Hematopoietic multipotent progenitor cell treated with erythropoietin and hydrocortisone succinate and interleukin-3 and kit ligand, for 17 days (in vitro differentiated cells): ENCODE results near the gene HDGFL3.
"Not testable (repeated sequence)": the region's sequence is repeated elsewhere in the genome, so short reads cannot be mapped to it uniquely, and the experiment has no call there.

Experiments used
- DNase-seq: peaks from one replicate; pipeline ENCODE4 v3.0.0-alpha.2; 2015; ENCODE audit warnings: low spot score

The HDGFL3 gene

DNA sequence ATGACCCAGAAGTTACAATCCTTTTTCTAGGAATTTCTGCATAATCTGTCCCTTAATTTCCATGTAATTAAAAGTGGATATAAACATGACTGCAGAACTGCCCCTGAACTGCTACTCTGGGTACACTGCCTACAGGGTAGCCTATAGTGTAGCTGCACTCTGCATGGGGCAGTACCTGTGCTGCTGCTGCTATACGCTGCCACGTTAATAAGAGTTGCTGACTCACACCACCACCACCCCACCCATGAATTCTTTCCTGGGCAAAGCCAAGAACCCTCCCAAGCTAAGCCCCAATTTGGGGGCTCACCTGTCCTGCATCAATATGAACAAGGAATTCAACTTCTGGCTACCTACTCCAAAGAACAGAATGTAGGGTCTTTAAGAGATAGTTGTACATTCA lies 13.9 kb downstream of the HDGFL3 start:
- no peak for DNase-seq

DNA sequence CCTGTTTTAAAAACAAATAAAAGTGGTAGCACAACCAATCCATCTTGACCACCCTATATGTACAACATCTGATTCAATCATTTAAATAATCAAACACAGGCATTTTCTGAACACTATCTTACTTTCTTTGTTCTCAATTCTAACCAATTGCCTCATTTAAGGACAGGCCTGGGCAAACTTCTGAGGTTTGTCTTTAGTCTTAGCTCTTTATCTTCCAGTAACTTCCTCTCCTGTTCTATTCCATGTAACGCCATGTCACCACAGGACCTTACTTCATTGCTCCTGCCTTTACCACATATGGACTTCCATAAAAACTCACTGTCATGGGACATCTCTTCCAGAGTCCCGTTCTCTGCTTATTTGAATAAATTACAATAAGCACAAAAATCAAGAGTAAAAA lies 14.9 kb downstream of the HDGFL3 start:
- no peak for DNase-seq

DNA sequence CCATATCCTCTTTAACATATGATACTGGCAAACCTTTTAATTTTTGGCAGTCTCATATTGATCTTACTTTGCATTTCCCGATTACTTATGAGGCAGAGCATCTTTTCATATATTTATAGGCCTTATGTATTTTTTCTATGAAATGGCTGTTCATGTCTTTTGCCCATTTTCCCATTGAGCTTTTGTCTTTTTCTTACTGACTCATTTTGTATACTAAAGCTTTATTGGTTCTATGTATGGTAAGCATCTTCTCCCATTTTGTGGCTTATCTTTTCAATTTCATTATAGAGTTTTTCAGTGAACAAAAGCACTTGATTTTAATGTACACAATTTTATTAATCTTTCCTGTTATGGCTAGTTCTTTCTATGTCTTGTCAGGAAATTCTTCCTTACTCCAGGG lies 17.2 kb downstream of the HDGFL3 start:
- no peak for DNase-seq

DNA sequence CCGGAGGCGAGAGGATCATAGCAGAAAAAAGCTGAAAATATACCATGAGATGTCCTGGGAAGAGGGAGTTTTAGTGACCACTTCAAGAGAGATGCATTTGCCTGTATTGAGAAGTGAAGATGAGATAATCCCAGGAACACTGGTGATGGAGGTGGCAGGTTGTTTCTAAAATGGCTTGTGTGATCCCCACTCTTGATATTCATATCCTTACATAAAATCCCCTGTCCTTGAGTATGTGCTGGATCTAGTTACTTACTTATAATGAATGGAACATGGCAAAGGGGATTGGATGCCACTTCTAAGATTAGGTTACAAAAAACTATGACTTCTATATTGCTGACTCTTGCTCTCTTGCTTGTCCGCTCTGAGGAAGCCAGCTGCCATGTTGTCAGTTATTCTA lies 22.1 kb downstream of the HDGFL3 start:
- DNase-seq, result no peak

DNA sequence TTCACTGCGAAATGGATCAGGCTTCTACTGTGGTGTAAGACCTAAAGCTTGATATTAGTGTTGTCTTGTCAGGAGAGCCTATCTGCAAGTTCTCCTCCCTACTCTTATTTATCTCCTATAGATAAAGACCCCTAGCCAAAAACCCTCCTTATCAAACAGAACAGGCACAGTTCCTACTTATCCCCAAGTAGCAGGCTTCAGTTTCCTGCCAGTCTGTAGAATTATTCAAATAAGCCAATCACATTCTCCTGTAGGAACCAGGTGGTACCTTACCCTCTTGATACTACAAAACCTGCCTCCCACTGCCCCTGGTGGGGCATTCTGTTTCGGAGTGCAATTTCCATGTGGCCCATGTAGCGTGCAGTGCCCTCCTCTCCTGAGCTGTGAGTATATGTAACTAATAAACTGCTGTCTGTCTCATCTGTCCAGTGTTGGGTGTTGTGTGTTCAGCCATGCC lies 28.7 kb downstream of the HDGFL3 start:
- DNase-seq, result peak; percentile 40

DNA sequence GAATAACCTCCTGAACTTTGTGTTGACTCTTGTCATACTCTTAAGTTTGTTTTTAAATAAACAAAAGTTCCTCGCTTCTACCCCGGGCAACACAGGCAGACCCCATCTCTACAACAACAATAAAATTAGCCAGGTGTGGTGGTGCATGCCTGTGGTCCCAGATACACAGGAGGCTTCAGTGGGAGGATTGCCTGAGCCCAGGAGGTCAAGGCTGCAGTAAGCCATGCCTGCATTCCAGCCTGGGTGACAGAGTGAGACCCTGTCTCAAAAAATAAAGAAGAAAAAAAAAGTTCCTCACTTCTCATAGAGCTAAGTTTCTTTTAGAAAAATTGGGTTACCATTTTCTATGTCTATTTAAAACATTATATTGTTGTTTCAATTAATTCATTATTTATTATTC lies 29.2 kb downstream of the HDGFL3 start:
- DNase-seq, result no peak

DNA sequence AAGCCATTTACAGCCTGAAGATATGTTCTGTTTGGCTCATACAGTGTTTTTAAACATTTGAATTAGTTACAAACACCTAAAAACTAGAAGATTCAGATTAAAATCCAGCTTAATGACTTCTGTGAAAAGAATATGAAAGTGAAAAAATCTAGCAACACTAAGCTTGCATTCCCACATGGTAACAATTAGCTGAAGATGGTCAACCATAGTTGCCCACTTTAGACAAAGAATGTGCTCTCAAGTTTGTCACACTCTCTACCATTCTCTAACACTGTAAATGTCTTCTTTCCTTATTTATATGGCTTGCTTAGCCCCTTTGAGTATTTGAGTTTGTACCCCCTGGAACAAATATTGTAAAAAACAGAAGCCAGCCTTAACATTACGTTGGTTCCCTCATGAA lies 32.7 kb downstream of the HDGFL3 start:
- no peak for DNase-seq

DNA sequence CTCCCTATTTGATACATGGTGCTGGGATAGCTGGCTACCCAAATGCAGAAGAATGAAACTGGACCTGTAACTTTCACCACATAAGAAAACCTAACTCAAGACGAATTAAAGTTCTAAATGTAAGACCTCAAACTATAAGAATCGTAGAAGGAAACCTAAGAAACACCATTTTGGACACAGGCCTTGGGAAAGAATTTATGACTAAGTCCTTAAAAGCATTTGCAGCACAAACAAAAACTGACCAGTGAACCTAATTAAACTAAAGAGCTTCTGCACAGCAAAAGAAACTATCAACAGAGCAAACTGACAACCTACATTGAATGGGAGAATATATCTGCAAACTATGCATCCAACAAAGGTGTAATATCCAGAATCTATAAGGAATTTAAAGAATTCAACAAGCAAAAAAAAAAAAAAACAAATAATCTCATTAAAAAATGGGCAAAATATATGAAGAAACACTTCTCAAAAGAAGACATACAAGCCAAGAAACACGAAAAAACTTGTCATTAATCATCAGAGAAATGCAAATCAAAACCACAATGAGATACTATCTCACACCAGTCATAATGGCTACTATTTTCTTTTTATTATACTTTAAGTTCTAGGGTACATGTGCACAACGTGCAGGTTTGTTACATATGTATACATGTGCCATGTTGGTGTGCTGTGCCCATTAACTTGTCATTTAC lies 37.0 kb downstream of the HDGFL3 start:
- no peak for DNase-seq

DNA sequence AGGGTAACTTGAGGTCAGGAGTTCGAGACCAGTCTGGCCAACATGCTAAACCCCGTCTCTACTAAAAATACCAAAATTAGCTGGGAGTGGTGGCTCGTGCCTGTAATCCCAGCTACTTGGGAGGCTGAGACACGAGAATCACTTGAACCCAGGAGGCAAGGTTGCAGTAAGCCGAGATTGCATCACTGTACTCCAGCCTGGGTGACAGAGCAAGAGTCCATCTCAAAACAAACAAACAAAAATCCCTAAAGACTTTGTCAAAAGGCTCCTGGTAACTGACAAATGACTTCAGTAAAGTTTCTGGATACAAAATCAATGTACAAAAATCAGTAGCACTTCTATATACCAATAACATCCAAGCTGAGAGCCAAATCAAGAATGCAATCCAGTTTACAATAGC lies 38.0 kb downstream of the HDGFL3 start:
- not testable (repeated sequence) for DNase-seq

DNA sequence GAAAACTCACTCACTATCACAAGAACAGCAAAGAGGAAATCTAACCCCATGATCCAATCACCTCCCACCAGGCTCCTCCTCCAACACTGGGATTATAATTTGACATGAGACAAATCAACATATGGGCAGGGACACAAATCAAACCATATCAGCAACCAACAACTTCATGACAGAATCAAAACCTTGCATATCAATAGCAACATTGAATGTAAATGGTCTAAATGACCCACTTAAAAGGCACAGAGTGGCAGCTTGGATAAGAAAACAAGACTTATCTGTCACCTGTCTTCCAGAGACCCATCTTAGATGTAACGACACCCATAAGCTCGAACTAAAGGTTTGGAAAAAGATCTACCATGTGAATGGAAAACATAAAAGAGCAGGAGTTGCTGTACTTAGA lies 40.8 kb downstream of the HDGFL3 start:
- no peak for DNase-seq

DNA sequence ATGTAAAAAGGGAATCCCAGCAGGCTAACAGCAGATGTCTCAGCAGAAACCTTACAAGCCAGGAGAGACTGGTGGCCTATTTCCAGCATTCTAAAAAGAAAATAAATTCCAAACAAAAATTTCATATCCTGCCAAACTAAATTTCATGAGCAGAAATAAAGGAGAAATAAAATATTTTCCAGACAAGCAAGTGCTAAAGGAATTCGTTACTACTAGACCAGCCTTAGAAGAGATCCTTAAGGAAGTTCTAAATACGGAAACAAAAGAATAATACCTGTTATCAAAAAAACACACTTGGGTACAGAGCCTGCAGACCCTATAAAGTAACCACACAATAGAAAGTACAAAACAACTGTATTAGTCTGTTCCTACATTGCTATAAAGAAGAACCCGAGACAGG lies 41.4 kb downstream of the HDGFL3 start:
- DNase-seq, result no peak

DNA sequence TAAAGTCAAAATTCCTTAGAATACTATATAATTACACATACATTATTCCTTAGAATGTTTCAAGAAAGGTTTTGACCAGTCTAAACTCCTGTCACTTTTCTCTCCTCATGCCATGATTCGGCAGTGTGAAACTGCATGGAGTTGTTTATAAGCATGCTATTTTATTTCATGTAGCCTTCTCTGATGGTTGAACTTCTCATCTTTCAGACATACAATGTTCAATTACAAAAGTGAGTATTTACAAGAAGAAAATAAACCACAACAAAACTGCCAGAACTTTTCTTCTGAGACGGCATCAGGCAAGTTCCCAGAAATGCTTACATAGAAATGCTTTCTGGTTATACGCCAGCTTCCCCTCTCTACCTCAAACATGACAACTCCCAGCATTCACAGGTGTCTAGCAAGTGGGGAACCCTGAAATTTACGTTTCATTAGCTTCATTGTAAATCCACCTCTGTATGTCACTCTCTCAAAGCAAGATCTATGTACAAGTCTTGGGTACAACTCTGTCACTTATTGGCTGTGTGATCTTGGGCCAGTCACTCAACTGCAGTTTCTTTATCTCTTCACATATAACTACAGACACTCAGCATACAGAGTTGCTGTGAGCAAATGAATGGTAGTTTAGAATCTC lies 42.7 kb downstream of the HDGFL3 start:
- DNase-seq, result peak; percentile 12

DNA sequence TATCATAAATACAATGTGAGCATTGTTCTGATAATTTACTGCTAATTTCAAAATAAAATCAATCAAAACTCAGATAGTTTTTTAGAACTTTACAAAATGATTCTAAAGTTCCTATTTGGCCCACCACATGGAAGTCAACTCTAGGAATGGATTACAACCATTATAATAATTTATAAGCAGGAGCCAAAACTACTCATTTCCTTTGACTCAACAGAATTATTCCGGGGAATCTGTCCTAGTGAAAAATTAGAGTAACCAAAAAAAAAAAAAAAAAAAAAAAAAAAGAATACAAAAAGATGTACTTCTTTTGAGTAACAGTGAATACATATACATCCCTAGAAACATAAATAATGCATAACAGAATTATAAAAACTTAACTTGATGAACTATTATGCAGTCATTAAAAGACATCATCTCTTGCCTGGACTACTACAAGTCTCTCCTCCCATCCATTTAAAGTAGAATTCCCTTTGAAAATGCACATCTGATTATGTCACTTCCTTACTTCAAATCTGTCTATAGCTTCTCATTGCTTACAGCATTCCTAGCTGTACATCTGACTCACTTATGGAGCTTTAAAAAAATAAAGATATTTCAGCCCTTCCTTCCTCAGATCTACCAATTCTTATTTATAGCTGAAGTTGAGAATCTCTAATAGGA lies 43.4 kb downstream of the HDGFL3 start:
- no peak for DNase-seq

DNA sequence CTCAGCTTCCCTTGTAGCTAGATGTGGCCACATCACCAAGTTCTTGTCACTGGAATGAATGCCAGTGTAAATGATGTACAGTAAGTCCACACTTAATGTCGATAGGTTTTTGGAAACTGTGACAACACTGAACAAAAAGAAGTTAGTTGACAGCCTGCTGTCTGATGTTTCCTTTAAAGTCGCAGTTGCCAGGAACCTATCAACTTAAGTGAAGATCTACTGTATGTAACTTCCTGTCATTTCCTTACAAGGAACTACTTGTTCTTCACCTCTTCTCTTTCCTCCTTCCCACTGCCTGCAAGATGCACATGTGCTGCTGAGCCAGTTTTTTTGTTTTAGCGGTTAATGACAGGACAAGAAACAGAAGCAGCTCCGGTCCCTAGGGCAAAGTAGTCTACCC lies 44.6 kb downstream of the HDGFL3 start:
- DNase-seq, result no peak

DNA sequence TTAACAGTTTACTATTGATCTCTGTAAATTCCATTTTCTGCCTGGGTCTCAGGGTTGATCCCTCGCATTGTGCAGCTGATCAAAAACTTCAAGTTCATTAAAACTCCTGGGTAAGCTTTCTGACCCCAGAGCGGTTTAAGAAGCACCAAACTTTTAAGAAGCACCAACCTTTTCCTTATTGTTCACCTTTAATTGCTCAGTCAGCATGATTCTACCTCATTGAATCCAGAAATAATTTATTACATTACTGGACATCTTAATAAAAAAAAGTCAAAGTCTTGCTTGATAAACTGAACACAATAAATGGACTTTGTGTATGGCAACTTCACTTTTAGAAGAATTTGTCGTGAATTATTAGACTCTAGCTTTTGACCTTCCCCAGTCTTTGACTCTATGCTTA lies 46.9 kb downstream of the HDGFL3 start:
- no peak for DNase-seq

DNA sequence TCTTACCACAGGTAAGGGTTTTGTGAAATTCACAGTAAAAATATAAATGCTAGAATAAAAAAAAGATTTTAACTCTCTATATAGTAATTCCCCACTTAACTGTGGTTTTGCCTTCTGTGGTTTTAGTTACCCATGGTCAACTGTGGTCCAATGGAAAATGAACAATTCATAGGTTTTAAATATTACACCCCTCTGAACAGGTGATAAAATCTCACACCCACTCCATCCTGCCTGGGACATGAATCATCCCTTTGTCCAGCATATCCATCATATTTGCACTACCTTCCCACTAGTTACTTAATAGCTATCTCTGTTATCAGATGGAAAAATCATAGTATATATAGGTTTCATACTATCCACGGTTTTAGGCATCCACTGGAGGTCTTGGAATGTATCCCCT lies 49.2 kb downstream of the HDGFL3 start:
- DNase-seq, result no peak

DNA sequence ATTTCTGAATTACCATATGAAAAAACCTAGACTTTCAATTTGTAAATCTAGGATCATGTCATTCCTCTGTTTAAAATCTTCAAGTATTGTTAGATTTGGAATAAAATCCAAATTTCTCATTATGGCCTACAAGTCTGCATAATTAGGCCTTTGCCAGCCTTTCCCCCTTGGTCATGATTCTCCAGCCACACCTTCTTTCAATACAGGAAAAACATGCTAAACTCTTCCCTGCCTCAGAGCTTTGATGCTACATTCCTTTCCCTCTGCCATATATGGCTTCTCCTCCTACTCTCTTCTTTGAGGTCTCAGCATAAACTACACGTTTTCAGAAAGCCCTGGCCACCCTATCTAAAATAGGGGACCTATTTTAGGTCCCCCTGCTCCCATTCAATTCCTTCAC lies 51.7 kb downstream of the HDGFL3 start:
- DNase-seq, result no peak

DNA sequence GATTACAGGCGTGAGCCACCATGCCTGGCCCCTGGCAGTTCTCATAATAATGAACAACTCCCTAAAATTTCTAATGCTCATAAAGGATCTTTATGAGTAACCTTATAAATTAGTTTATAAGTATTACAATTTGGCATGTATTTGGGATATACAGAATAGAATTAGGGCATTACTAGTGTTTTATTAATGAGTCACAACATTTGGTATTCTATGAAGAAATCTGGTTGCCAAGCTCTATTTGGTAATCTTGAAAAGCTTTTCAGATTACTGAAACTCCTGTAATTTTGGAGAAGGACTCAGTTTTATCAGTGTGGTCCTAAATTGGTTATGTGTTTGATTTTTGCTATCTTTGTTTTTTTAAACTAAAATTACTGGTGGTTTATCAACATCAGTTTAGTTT lies 54.3 kb downstream of the HDGFL3 start:
- DNase-seq, result no peak

DNA sequence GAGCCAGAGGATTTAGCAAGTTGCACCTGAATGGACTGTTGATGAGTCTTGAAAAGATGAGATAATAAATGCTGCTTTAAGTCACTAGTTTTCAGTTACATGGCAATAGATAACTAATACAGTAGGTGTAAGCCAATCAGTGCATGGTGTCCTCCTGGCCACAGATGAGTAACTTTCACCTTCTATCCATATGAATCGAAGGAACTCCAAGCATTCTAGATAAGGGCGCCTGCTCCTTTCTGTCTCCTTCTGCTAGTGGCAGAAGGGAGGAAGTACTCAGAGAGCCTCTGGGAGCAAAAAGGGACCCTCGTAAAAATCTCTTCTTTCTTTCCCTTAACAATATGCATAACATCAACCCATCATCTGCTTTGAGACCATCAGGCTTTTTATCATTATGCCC lies 62.9 kb downstream of the HDGFL3 start:
- DNase-seq, result no peak

DNA sequence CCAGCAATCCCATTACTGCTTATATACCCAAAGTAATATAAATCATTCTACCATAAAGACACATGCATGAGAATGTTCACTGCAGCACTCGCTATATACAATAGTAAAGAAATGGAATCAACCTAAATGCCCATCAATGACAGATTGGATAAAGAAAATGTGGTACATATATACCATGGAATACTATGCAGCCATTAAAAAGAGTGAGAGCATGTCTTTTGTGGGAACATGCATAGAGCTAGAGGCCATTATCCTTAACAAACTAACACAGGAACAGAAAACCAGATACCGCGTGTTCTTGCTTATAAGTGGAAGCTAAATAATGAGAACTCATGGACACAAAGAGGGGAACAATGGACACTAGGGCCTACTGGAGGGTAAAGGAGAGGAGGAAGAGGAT lies 65.5 kb downstream of the HDGFL3 start:
- not testable (repeated sequence) for DNase-seq

DNA sequence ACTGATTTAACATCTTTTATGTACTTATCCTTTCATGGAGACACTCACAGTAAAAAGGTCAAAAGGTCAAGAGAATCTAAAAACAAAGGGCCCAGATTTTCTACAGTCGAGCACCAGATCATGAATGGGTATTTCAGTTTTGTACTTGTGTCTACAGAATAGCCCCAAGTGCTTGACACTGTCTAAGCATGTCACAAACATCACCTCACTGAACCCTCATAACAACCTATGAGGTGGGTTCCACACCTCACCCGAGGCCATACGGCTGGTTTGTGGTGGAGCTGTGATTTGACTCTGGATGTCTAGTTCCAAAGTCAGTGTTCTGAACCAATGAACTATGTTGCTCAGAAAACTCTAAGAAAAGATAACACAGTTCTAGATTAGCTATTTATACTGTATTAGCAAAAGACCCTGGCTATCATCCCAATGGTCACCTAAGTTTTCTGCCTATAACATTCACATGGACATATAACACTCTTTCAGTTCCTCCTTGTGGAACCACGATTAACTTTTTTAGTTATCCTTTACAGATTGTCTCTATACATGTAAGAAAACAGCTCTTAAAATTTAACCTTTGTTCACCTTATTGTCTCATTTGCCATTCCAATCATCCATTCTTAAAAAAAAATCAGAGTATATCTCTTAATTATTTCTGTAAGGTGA lies 74.6 kb downstream of the HDGFL3 start:
- no peak for DNase-seq

DNA sequence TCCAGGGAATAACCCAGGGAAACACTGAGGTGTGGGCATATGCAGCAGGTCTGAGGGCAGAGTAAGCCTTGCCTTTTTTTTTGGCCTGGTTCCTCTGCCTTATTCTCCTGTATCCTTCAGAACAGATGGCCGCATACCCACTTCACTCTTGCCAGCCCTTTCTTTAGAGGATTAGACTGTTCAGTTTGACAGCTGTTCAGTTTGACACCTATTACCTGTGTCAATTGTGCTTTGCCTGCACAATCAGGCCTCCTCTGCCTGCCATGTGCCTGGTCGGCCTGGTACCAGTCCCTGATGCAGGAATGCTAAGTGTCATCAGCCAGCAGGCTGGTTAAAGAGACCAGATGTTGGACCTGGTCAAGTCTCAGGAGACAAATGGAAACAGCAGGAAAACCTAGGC lies 77.8 kb downstream of the HDGFL3 start:
- no peak for DNase-seq

DNA sequence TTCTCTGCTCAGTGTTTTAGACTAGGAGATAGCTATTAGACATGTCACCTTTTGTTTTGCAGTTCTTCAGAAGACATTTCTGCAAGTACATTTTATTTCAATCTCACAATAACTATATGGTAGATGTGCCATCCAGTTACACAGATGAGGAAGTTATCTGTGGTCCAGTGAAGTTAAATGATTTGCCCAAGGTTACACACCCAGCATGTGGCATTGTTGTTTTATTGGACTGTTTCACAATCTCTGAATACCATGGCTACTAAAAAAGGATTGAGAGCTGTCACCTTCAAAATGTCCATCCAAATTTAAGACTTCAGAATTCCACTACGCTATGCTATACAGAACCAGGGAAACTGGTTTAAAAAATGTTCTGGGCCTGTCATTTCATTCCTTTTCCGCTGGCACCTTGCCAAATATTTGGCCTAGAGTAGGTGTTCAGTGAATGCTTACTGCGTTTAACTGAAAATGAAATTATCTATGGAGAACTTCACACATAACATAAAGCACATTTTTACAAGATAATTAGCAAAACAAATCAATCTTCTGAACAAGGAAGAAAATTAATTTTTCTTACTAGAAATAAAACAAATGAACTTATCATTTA lies 80.0 kb downstream of the HDGFL3 start:
- no peak for DNase-seq
